Activated naive CD4-positive, alpha-beta T cell treated with anti-CD3 and anti-CD28 coated beads for 36 hours (primary cell): Measurements from ENCODE around the gene CWC25. TPM values are rescaled to one million over a fixed set of nuclear protein-coding genes. Genes with fewer than 3 reads are reported as not detected.

Source experiments
- CTCF ChIA-PET: fragments of 350-600 bp; sonication (Branson Sonifier 250); formaldehyde crosslinking; loops from one replicate; lab custom pipeline; 2021; ENCODE audit warnings: antibody characterized with exemption; lab: Charles Lee
- DNase-seq: peaks from one replicate; pipeline ENCODE4 v3.0.0-alpha.2; 2020
- H3K27ac Mint-ChIP-seq: one replicate; pipeline ENCODE4 v1.8.0; 2021; ENCODE audit warnings: mild to moderate bottlenecking, mixed read lengths
- H3K27me3 Mint-ChIP-seq: one replicate; pipeline ENCODE4 v1.8.0; 2021; ENCODE audit warnings: low read depth, mixed read lengths
- H3K36me3 Mint-ChIP-seq: one replicate; pipeline ENCODE4 v1.8.0; 2021; ENCODE audit warnings: low read depth, mixed read lengths
- H3K4me1 Mint-ChIP-seq: one replicate; pipeline ENCODE4 v1.8.0; 2021; ENCODE audit warnings: low read depth, mixed read lengths
- H3K4me3 Mint-ChIP-seq: one replicate; pipeline ENCODE4 v1.8.0; 2021; ENCODE audit warnings: mild to moderate bottlenecking, moderate library complexity, mixed read lengths
- H3K9me3 Mint-ChIP-seq: one replicate; pipeline ENCODE4 v1.8.0; 2021; ENCODE audit warnings: mixed read lengths
- intact Hi-C: fragments of 100-400 bp; cut with micrococcal nuclease; formaldehyde crosslinking; loops from one replicate; pipeline ENCODE4 v1.15.1; 2023
- total RNA-seq, 2 experiments: library from RNA; stranded (reverse); gene quantifications; one replicate each; pipeline ENCODE4 v1.2.3, GENCODE V29; 2021

The CWC25 gene
- total RNA-seq = 10 to 100 TPM; 18.6 to 21.9 TPM

DNA sequence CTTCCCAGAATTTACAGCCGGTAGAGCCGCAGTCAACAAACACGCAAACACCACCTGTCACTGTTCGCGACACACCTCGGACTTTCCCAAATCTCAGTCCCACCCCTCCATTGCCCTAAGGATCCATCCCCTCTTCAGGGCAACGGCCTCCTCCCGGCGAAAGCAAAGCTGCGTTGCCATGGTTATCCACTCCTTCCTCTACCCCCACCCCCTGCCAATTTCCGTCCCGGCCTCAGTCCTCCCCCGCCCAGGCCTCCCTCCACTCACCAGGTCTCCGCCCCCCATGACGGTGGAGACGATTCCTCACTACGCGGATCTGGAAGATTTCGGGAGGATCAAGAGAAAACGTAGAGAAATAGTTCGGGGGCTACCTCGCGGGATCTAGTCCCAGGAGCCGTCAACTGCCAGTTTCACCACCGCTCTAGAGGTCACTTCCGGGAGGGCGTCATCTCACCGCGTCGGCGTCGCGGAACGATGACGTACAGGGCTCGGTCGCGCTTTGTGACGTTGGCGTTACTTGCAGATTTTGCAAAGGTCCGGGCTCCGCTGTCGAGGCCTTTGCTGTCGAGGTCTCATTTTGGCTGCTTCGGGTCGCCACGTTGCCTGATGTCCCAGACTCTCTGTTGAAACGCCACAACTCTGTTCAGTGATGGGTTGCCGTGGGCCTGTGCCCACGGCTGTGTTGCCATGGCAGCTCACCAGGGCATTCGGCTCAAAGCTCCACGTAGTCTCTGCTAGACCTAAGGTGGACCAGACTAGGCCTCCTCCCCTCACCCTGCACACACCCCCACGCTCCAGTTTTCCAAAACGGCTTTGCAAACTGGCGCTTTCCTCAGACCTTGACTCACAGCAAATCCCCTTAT lies at the start of gene CWC25:
TSS of gene CWC25 (minus strand) at position 423 of the 863 bp plus-strand sequence. CDS start at position 285, 138 bp downstream.
- no peaks in the 10 kb centered on the region for H3K27me3 Mint-ChIP-seq
- H3K4me3 Mint-ChIP-seq = peak within 1 kb of the TSS; percentile 91
- H3K27ac Mint-ChIP-seq = peak within 1 kb of the TSS; percentile 99
- H3K4me1 Mint-ChIP-seq = peaks cover 29% of the 10 kb centered on the region
- H3K36me3 Mint-ChIP-seq = peaks cover 7% of the 10 kb centered on the region
- H3K9me3 Mint-ChIP-seq = no peaks in the 10 kb centered on the region
- peak; percentile 95 for DNase-seq
- CTCF ChIA-PET = no interaction called here
- intact Hi-C loops = loop anchor here (1.0 kb wide), 2 partner anchors 28 to 44 kb away; partner anchors contain the start of gene RPL23

DNA sequence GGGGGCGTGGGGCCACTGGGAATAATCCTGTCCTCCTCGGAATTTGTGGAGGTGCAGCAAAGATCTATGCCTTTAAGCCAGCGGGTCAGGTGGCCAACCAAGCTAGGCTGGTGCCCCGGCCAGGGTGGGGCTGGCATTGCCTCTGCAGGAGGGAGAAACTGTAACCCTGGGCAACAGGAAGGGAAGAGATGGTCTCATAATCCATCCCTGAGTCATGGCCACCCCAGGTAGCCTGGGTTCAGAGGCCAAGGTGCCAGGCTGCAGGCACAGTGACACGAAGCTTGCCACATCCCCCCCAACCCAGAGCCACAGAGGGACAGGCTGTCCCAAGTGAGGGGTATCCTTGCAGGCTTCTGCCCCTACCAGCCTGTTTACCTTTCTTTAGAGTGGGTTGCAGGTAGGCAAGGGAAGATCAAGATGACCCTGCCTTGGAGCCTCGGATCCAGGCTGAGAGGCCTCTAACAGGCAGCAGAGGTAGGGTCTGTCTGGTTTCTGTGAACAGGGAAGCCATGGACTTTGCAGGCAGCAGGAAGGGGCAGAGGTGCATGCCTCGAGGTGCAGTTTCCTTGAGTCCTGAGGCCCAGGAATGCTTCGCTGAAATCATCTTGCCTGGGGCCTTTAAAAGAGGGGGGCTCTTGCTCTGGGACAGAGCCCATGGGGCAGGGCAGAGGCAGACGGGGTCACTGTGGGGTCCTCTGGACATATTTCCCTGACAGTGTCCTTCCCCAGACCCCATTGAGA lies 48.7 kb upstream of the CWC25 start:
- Mint-ChIP-seq H3K27ac (peak overlapping the region; percentile 71), H3K4me3 (no peak overlapping the region)

DNA sequence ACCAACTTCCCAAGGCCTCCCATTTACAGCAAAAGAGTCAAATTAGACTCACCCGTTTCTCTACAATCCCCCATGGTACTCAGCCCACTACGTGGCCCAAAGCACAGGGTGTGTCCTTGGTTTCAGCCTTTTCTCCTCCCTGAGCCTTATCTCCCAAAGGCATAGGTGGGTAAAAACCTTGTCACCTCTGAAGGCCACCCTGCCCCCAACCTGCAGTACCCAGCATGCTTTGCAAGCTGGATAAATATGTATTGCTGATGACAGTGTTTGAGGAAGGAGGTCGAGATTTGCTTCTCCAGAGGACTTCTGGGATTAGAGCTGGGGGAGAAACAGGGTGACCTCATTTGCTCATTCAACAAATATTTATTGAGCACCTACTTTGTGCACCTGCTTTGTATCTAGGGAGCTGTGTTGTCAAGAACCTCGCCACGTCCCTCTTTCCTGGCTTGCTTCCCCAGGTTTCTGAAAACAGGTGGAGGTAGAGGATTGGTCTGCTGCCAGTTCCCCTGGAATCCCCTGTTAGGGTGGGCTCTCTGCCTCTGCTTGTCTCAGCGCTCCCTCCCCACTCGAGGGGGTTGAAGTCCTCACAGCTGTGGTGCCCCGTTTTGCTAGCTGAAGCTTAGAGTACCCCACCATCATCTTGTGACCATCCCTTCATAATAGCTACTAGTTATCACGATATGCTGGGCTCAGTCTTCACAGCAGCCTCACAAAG lies 47.7 kb upstream of the CWC25 start:
- peak; percentile 35 for DNase-seq
- Mint-ChIP-seq H3K36me3 (peaks cover 2% of the 10 kb centered on the region), H3K27ac (peak overlapping the region; percentile 97)

More for the DNA sequence above, 48.7 kb upstream of the CWC25 start:
- intact Hi-C loops = loop anchor here (5.0 to 10.0 kb wide), 3 partner anchors 218 to 1233 kb away; partner anchors contain the start of gene FBXL20
- CTCF ChIA-PET = interaction anchor here (1.1 to 4.2 kb wide), 5 partner anchors 20 to 109 kb away, joined by 3 to 26 read pairs (median 16); partner anchors contain the start of gene LASP1NB
- no peaks in the 10 kb centered on the region for H3K9me3 Mint-ChIP-seq
- H3K36me3 Mint-ChIP-seq = peaks cover 2% of the 10 kb centered on the region
- peak; percentile 12 for DNase-seq
- no peaks in the 10 kb centered on the region for H3K27me3 Mint-ChIP-seq
- H3K4me1 Mint-ChIP-seq = peaks cover 74% of the 10 kb centered on the region

DNA sequence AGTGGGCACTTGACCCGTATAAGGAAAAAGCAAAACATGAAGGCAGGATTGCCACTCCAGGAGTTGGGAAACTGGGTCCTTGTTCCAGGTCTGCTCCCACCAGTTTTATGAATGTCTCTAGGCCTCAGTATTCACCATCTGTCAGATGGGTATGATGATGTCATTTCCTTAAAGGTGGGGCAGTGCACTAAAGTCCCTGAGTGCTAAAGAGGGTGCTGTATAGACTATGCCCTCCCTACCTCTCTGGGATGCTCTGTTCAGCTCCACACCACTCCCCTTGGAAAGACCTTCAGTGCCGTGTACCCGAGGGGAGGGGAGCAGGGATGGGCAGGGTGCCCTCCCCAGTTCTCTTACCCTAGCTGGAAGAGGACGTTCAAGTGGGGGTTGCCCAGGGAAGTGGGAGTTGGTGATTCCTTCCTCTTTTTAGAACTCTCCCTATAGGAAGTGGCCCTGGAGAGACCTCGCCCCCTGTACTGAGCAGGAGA lies 46.9 kb upstream of the CWC25 start:
- Mint-ChIP-seq H3K4me3 (peak overlapping the region; percentile 98), H3K4me1 (peaks cover 72% of the 10 kb centered on the region), H3K36me3 (peaks cover 4% of the 10 kb centered on the region), H3K9me3 (no peaks in the 10 kb centered on the region), H3K27ac (peak overlapping the region; percentile 97), H3K27me3 (peaks cover 2% of the 10 kb centered on the region)
- DNase-seq = peak; percentile 10
- intact Hi-C loops = loop anchor here (1.0 to 10.0 kb wide), 4 partner anchors 184 to 1235 kb away; partner anchors contain the start of gene FBXL20
- CTCF ChIA-PET = interaction anchor here (0.5 to 4.2 kb wide), 16 partner anchors 9 to 281 kb away, joined by 3 to 26 read pairs (median 4); partner anchors contain the start of genes LASP1NB and RPL23

More for the DNA sequence above, 47.7 kb upstream of the CWC25 start:
- intact Hi-C loops = loop anchor here (1.0 to 10.0 kb wide), 4 partner anchors 183 to 1234 kb away; partner anchors contain the start of gene FBXL20
- peaks cover 74% of the 10 kb centered on the region for H3K4me1 Mint-ChIP-seq
- H3K9me3 Mint-ChIP-seq = no peaks in the 10 kb centered on the region
- H3K27me3 Mint-ChIP-seq = no peaks in the 10 kb centered on the region
- CTCF ChIA-PET = interaction anchor here (0.5 to 4.2 kb wide), 13 partner anchors 9 to 280 kb away, joined by 3 to 26 read pairs (median 4); partner anchors contain the start of gene LASP1NB
- peak overlapping the region; percentile 19 for H3K4me3 Mint-ChIP-seq

DNA sequence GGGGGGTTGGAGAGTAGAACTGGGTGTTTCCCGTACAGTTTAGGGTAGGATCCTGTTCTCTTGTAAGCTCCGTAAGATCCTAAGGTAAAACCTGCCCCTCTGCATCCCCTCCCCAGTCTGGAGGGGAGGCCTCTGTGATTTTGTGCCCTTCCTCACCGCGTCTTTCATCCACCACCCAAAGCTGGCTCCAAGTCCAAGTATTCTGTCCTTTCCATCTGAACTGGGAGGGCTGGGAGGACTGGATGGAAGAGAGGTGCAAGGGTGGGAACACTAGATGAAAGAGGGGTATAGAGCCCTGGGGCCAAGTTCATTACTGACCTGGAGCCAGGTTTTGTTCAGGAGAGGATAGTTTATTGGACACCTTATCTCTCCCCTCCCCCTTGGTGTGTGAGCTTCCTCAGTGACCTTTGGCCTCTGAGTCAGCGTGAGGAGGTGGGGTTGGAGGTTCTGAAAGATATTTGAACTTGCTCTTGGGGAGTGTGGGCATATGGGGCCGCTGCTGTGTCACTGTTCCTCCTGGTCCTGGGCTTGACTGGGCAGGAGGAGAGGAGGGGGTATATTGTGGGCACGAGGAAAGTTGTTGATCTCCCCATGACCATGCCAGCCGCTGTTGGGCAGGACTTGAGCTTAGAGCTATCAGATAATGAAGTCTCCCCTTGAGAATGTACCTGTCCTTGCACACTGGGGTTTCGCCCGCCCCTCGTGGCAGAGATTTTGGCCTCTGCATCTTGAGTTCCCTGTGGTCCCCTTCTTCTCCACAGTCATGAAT lies 46.3 kb upstream of the CWC25 start:
- no peaks in the 10 kb centered on the region for H3K9me3 Mint-ChIP-seq
- peaks cover 66% of the 10 kb centered on the region for H3K4me1 Mint-ChIP-seq
- intact Hi-C loops = loop anchor here (1.0 to 10.0 kb wide), 10 partner anchors 10 to 1236 kb away; partner anchors contain the start of genes FBXL20, FBXO47 and RPL19
- CTCF ChIA-PET = interaction anchor here (0.6 to 4.2 kb wide), 18 partner anchors 10 to 304 kb away, joined by 3 to 26 read pairs (median 3); partner anchors contain the start of genes LASP1NB and RPL23
- H3K4me3 Mint-ChIP-seq = peak overlapping the region; percentile 98
- H3K27me3 Mint-ChIP-seq = peaks cover 2% of the 10 kb centered on the region
- peak; percentile 95 for DNase-seq
- peaks cover 4% of the 10 kb centered on the region for H3K36me3 Mint-ChIP-seq
- H3K27ac Mint-ChIP-seq = peak overlapping the region; percentile 97

DNA sequence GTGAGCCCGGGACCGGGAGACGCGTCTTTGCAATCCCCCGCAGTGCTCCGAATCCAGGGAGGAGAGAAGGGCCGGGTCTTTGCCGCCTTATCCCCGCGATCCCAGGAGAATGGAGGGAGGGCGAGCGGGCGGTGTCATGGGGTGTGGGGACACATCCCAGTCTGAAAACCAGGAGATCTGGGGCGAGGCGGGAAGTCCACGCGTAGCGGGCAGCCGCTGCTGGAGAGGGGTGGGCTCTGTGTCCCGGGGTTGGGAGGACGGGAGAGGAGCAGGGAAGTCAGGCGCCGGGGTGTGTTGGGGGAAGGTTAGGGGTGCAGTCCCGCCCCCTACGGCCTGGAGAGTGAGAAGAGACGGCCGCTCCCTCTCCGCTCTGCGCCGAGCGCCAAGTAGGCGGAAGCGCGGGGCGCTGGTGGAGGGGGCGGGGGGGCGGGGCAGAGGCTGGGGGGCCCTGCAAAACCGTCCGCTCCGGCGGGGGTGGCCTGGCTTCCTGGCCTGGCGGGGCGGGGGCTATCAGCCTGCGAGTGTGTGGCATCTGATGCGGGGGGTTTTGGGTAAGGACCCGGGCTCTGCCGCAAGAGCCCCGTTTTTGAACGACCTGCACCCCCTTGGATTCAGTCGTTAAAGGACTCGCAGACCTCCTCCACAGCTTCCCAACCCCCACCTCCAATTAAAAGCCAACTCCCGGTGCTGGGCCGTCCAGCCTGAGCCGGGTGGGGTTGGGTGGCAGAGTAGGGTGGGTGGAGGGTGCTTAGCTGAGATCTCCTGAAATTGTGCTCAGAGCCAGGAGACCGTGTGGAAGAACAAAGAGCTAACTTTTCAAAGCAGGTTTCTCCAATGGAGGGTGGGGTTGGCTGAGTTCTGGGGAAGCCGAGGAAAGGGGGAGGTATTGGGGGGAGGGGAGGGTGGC lies 45.4 kb upstream of the CWC25 start:
- H3K4me1 Mint-ChIP-seq = peaks cover 59% of the 10 kb centered on the region

DNA sequence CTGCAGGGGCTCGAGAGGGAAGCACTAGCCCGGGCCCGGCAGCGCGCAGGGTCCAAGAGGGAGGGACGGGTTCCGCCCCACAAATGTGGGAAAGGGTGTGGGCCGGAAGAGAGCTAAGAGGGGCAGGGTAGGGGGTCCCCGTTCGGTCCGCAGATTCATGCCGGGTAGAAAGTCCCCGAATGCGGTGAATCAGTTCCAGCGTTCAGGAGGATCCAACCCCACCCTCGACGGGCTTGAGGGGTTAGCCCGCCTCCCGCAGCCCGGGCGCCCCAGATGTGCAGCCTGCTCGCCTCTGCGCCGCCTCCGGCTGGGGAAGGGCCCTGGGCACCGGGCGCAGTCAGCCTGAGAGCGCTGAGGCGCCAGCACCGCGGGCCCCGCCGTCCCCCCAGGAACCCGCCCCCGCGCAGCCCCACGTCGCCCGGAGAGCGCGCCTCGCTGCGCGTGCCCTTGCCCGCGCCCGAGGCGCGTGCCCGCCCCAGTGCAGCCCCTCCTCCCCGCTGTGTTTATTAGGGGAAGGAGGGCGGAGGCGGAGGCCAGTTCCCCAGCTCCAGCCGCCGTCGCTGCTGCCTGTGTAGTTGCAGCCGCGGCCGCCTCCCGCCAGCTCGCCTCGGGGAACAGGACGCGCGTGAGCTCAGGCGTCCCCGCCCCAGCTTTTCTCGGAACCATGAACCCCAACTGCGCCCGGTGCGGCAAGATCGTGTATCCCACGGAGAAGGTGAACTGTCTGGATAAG lies 44.6 kb upstream of the CWC25 start, which contains the start of gene LASP1:
TSS of gene LASP1 (plus strand) at position 533 of the 733 bp plus-strand sequence. CDS start at position 665, 132 bp downstream.
- intact Hi-C loops = loop anchor here (1.0 to 10.0 kb wide), 11 partner anchors 16 to 1238 kb away; partner anchors contain the start of genes CWC25, FBXL20, PIP4K2B and PSMB3
- Mint-ChIP-seq H3K27me3 (peaks cover 2% of the 10 kb centered on the region), H3K4me1 (peaks cover 51% of the 10 kb centered on the region), H3K36me3 (peaks cover 4% of the 10 kb centered on the region), H3K27ac (peak within 1 kb of the TSS; percentile 98), H3K9me3 (no peaks in the 10 kb centered on the region), H3K4me3 (peak within 1 kb of the TSS; percentile 98)
- CTCF ChIA-PET = interaction anchor here (0.6 to 3.5 kb wide), 14 partner anchors 12 to 283 kb away, joined by 3 to 25 read pairs (median 4); partner anchors contain the start of genes LASP1NB and RPL23
- DNase-seq = peak; percentile 88

More for the DNA sequence above, 45.4 kb upstream of the CWC25 start:
- intact Hi-C loops = loop anchor here (1.0 to 10.0 kb wide), 9 partner anchors 11 to 1237 kb away; partner anchors contain the start of genes FBXL20, FBXO47 and RPL19
- peak overlapping the region; percentile 98 for H3K4me3 Mint-ChIP-seq
- DNase-seq = peak; percentile 82
- H3K9me3 Mint-ChIP-seq = no peaks in the 10 kb centered on the region
- peaks cover 2% of the 10 kb centered on the region for H3K27me3 Mint-ChIP-seq
- H3K27ac Mint-ChIP-seq = peak overlapping the region; percentile 97
- CTCF ChIA-PET = interaction anchor here (0.6 to 4.2 kb wide), 18 partner anchors 11 to 222 kb away, joined by 3 to 26 read pairs (median 4); partner anchors contain the start of genes LASP1NB and RPL23
- H3K36me3 Mint-ChIP-seq = peaks cover 4% of the 10 kb centered on the region

DNA sequence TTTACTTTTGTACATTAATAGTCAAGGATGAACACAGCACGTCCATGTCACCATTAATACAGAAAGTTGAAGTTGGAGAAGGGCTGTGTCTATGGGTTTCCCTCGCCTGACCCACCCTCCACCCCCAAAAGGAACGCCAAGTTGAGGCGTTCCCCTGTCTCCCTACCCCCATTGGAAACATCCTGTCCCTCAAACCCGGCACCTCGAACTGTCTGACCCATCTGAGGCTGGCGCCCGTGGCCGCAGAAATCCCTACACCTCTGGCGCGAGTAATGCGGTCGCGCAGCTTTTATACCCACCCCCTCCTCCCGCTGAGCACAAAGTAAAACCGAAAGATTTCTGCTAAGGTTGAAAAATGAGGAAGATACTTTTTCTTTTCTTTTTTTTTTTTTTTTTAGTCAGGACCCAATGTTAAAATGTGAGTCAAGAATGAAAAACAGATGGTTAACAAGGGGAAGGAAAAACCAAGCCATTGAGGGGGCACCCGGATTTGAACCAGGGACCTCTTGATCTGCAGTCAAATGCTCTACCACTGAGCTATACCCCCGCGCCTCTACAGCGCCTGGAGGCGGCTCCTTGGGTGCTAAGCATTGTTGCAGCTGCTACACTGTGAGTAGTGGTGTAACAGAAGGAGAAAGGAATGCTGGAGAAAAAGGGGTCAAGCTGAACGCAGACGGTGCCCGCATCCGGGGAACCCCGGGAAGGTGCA lies 43.9 kb upstream of the CWC25 start:
- Mint-ChIP-seq H3K9me3 (no peaks in the 10 kb centered on the region), H3K27ac (peak overlapping the region; percentile 98)
- intact Hi-C loops = loop anchor here (1.0 to 5.0 kb wide), 7 partner anchors 16 to 284 kb away; partner anchors contain the start of genes CWC25, PIP4K2B, PSMB3 and RPL23

More for the DNA sequence above, 43.9 kb upstream of the CWC25 start:
- peaks cover 44% of the 10 kb centered on the region for H3K4me1 Mint-ChIP-seq
- peaks cover 4% of the 10 kb centered on the region for H3K36me3 Mint-ChIP-seq
- peaks cover 2% of the 10 kb centered on the region for H3K27me3 Mint-ChIP-seq
- CTCF ChIA-PET = interaction anchor here (0.6 to 3.5 kb wide), 14 partner anchors 12 to 319 kb away, joined by 3 to 25 read pairs (median 4); partner anchors contain the start of genes LASP1NB and RPL23
- DNase-seq = peak; percentile 95
- peak overlapping the region; percentile 98 for H3K4me3 Mint-ChIP-seq
